Upper lobe of right lung (tissue), 1 donor: ENCODE data around the gene TCL1B. TPM values are rescaled to one million over a fixed set of nuclear protein-coding genes. Genes with fewer than 3 reads are reported as not detected.
"Not testable (repeated sequence)": the region's sequence is repeated elsewhere in the genome, so short reads cannot be mapped to it uniquely, and the experiment has no call there.

ENCODE experiments used
- ATAC-seq: fragments of 200-7000 bp; cut with Tn5 transposase; one replicate; pipeline ENCODE4 v1.9.1; 2020; ENCODE audit warnings: mild to moderate bottlenecking, moderate library complexity
- DNase-seq: peaks from one replicate; pipeline ENCODE4 v3.0.0-alpha.2; 2020
- H3K27ac ChIP-seq: fragments of 200-600 bp; one replicate; pipeline ENCODE4 v1.8.0; 2022
- H3K27me3 ChIP-seq: fragments of 200-600 bp; one replicate; pipeline ENCODE4 v1.8.0; 2022; ENCODE audit warnings: mild to moderate bottlenecking
- H3K36me3 ChIP-seq: fragments of 200-600 bp; one replicate; pipeline ENCODE4 v1.8.0; 2022
- H3K4me1 ChIP-seq: fragments of 200-600 bp; one replicate; pipeline ENCODE4 v1.8.0; 2022
- H3K4me3 ChIP-seq: fragments of 200-600 bp; one replicate; pipeline ENCODE4 v1.8.0; 2022; ENCODE audit warnings: mild to moderate bottlenecking
- H3K9me3 ChIP-seq: fragments of 200-600 bp; one replicate; pipeline ENCODE4 v1.8.0; 2022
- CTCF ChIP-seq: fragments of 200-600 bp; IDR thresholded peaks from one replicate; pipeline ENCODE4 v1.8.0; 2022; ENCODE audit warnings: antibody characterized with exemption
- intact Hi-C: fragments of 100-400 bp; cut with DNase I; formaldehyde crosslinking; loops from one replicate; pipeline ENCODE4 v1.11.0; 2022
- total RNA-seq: library from RNA; stranded (reverse); fragmentation: NEBNext Ultra II Directional; extraction: Animal tissue kit (Norgen Biotek cat#: 25700); gene quantifications from one replicate; pipeline ENCODE4 v1.2.1, GENCODE V29; 2021
- donor health status: DM: no; HTN: yes; CAD: no; lungs with severe emphysema.

TCL1B gene
- total RNA-seq, 1 donor from 2014 or later: not detected

DNA sequence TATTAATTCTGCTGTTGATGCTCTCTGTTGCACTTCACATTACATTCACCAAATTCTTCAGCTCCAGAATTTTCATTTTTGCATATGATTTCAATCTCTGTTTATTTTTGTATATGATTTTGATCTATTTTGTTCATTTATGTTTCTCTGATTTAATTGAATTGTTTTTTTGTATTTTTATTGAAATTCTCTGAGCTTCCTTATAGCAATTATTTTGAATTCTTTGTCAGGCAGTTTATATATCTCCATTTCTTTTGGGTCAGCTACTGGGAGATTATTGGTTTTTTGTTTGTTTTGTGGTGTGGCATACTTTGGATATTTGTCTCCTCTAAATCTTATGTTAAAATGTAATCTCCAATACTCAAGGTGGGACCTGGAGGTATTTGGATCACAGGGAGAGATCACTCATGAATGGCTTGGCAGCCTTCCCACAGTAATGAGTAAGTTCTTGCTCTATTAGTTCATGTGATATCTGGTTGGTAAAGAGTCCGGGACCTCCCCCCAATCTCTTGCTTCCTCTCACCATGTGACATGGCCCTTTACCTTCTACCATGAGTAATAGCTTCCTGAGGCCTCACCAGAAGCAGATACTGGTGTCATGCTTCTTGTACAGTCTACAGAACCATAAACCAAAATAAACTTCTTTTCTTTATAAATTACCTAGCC lies 36.4 kb downstream of the TCL1B start:
- Histone ChIP-seq H3K36me3 (no peaks in the 10 kb centered on the region), H3K9me3 (no peaks in the 10 kb centered on the region), H3K4me1 (no peaks in the 10 kb centered on the region), H3K27me3 (no peaks in the 10 kb centered on the region), H3K4me3 (no peak overlapping the region), H3K27ac (no peak overlapping the region)
- intact Hi-C loops: no loop called here
- TF ChIP-seq CTCF: no peak
- DNase-seq (no peak), ATAC-seq (no peak)

DNA sequence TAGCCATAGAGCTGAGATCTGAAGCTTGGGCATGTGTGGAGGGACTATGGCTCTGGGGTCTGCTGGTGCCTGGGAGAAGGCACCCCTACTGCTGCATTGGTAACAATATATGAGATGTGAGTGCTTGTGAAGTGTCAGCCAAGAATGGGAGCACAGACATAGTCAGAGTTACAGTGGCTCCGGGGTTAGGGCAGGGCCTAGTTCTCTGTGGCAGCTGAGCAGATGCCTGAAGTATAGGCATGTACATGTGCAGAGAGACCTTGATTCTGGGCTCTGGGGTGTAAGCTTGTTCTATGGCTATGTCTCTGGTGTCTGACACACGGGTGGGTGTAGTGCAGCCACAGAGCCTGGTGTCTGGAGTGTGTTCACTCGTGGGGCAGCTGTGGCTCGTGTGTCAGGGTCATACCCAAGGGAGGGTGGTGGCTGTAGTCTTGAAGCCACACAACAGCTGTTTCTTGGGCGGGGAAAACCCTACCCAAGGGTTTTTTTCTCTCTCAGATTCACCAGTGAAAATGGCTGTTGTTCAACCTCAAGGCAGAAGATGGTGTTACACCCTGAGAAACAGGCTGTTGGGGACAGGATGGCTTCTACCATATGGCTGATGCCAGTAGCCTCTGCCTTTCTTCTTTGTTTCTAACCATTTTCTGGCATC lies 39.6 kb downstream of the TCL1B start:
- Histone ChIP-seq H3K36me3 (no peaks in the 10 kb centered on the region), H3K9me3 (no peaks in the 10 kb centered on the region), H3K27ac (no peak overlapping the region), H3K4me1 (no peaks in the 10 kb centered on the region), H3K4me3 (no peak overlapping the region), H3K27me3 (no peaks in the 10 kb centered on the region)
- ATAC-seq (no peak), DNase-seq (no peak)
- TF ChIP-seq CTCF: no peak
- intact Hi-C loops: no loop called here

DNA sequence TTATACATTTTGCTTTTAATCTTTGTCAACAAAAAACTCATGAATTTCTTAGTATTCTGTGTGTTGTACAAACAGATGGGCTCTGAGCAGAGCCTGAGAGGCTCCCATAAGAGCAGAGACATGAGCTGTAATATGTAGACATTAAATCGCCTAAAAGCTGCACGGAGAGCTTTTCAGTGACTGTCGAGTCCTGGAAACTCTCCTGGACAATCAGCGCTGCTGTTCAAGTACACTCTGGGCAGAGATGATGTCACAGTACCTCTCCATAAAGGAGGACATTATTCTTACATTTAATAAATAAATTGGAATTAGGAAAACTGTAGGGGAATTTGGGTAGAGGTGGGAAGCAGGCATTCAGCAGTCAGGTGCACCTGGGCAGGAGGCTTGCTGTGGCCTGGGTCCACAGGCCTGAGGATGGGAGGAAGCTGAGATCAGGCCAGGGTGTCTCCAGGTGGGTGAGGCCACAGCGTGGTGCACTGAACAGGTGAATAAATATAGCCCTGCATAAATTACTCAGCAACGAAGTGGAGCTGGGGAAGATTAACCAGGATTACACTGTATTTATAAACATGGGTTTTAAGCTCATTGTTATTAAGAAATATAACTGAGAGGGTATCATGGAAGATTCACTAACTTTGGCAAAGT lies 41.0 kb downstream of the TCL1B start:
- Histone ChIP-seq H3K36me3 (no peaks in the 10 kb centered on the region), H3K9me3 (no peaks in the 10 kb centered on the region), H3K4me3 (no peak overlapping the region), H3K27ac (no peak overlapping the region), H3K4me1 (no peaks in the 10 kb centered on the region), H3K27me3 (no peaks in the 10 kb centered on the region)
- no peak for ATAC-seq
- intact Hi-C loops: no loop called here
- no peak for DNase-seq
- no peak for TF ChIP-seq CTCF

GRCh38 chr14:95729402-95730028 lies 43.3 kb downstream of the TCL1B start:
- ATAC-seq, H3K36me3 ChIP-seq, H3K27me3 ChIP-seq, H3K4me1 ChIP-seq, H3K4me3 ChIP-seq, H3K9me3 ChIP-seq, DNase-seq, intact Hi-C loops, H3K27ac ChIP-seq: not testable (repeated sequence)

GRCh38 chr14:95730126-95730525 lies 43.9 kb downstream of the TCL1B start:
- H3K27ac ChIP-seq: no peak overlapping the region
- no peaks in the 10 kb centered on the region for H3K36me3 ChIP-seq
- no peaks in the 10 kb centered on the region for H3K4me1 ChIP-seq
- H3K4me3 ChIP-seq: no peak overlapping the region
- DNase-seq (no peak), ATAC-seq (no peak)
- H3K9me3 ChIP-seq: no peaks in the 10 kb centered on the region
- H3K27me3 ChIP-seq: no peaks in the 10 kb centered on the region
- TF ChIP-seq CTCF: no peak
- intact Hi-C loops: no loop called here

DNA sequence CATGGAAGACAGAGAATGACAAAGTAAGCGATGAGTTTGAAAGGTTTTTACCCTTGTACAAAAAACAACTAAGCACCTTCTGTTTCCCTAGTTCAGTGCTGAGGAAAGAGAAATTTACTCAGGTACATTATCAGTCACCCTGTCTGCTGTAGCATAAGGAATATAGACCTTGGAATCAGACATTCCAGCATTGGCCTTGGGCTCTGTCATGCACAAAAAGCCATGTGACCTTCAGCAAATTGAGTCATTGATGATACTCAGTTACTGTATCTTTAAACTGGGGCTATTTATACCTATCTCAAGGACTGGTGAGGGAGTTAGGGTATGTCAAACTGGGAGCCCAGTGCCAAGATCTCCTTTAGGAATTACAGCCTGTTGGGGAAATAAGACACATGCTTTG lies 47.0 kb downstream of the TCL1B start:
- no peak for TF ChIP-seq CTCF
- DNase-seq (no peak), ATAC-seq (no peak)
- intact Hi-C loops: no loop called here
- Histone ChIP-seq H3K9me3 (no peaks in the 10 kb centered on the region), H3K4me3 (no peak overlapping the region), H3K27me3 (no peaks in the 10 kb centered on the region), H3K36me3 (no peaks in the 10 kb centered on the region), H3K27ac (no peak overlapping the region), H3K4me1 (no peaks in the 10 kb centered on the region)
